Peyer's patch (tissue), 4 donors: ENCODE results near the gene STOM. TPM values are rescaled to one million over a fixed set of nuclear protein-coding genes. Genes with fewer than 3 reads are reported as not detected.

Source experiments
- DNase-seq, 3 donors: peaks; one replicate each; pipeline ENCODE4 v3.0.0-alpha.2; 2017 to 2019
- H3K27ac ChIP-seq, 4 donors: fragments of 200-600 bp; sonication (generic); one replicate each; pipeline ENCODE4 v1.5.1; 2016 to 2019
- H3K27me3 ChIP-seq, 2 donors: fragments of 200-600 bp; sonication (generic); one replicate each; pipeline ENCODE4 v1.5.1; 2019
- H3K36me3 ChIP-seq, 3 donors: fragments of 200-600 bp; sonication (generic); one replicate each; pipeline ENCODE4 v1.5.1; 2016 to 2019
- H3K4me1 ChIP-seq, 4 donors: fragments of 200-600 bp; sonication (generic); one replicate each; pipeline ENCODE4 v1.5.1; 2016 to 2019
- H3K4me3 ChIP-seq, 4 donors: fragments of 200-600 bp; sonication (generic); 1 replicate in 3 of 4; 2 replicates in 1 of 4; pipeline ENCODE4 v1.5.1; 2016 to 2019; ENCODE audit warnings: mild to moderate bottlenecking in 1 of 4
- H3K9me3 ChIP-seq, 4 donors: fragments of 200-600 bp; sonication (generic); one replicate each; pipeline ENCODE4 v1.5.1; 2016 to 2019; ENCODE audit warnings: mild to moderate bottlenecking in 1 of 4
- CTCF ChIP-seq, 6 experiments: fragments of 450-650 bp in 4 of 6; fragments of 200-600 bp in 2 of 6; sonication (generic) in 1 of 6; IDR thresholded peaks; one replicate each; pipeline ENCODE4 v1.5.1; 2017 to 2019; ENCODE audit warnings: antibody characterized with exemption in 6 of 6, mild to moderate bottlenecking in 3 of 6, moderate library complexity in 1 of 6
- POLR2A ChIP-seq, 2 donors: fragments of 450-650 bp; IDR thresholded peaks; one replicate each; pipeline ENCODE4 v1.5.1; 2017; ENCODE audit warnings: antibody characterized with exemption in 2 of 2, mild to moderate bottlenecking in 2 of 2, moderate library complexity in 2 of 2
- total RNA-seq, 4 donors: library from RNA; depleted of rRNA; stranded (reverse); fragments of >200 nt; gene quantifications; one replicate each; pipeline ENCODE4 v1.1.0, GENCODE V29; 2016

STOM gene
- total RNA-seq, 4 donors from 2014 or later: 30.5 to 60.1 (median 47.2) TPM

- no peak for TF ChIP-seq CTCF (IDR thresholded peaks at IDR 0.05)
- TF ChIP-seq POLR2A (IDR thresholded peaks at IDR 0.05): no peak
- Histone ChIP-seq H3K27me3 (no peaks in the 10 kb centered on the region), H3K9me3 (no peaks in the 10 kb centered on the region), H3K4me1 (peaks cover 3 to 73% (median 10%) of the 10 kb centered on the region in 4 donors), H3K4me3 (no peak overlapping the region), H3K27ac (peak overlapping the region; percentile 54 to 87 (median 76)), H3K36me3 (no peaks in the 10 kb centered on the region)
- no peak for DNase-seq
Measured at GRCh38 chr9:121296213-121297127, 73.6 kb downstream of the STOM start.

DNA sequence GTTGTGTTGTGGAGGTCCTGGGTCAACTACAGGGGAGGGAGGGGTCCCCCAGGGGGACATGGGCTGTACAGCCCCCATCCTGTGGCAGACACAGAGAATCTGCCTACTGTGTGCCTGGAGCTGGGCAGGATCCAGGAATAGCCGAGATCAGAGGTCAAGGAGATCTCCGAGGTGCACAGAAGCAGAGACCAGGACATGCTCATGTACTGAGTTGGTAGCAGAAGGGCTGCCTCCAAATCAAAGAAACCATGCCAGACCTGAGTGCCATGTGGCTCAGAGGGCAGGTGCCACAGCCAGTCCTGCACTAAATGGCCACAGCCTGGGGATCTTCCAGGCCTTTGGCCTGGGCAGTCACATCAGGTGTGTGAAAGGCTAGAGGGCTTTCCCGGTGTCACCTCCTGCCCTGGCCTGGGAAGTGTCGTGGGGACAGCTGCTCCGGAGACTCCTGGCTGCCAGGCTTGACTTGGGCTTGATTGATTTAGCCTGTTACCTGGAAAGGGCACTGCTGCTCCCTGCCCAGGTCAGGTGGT lies 74.3 kb downstream of the STOM start:
- DNase-seq: peak in 1 of 3 donors; percentile 40
- no peaks in the 10 kb centered on the region for H3K9me3 ChIP-seq
- H3K4me1 ChIP-seq: peaks cover 3 to 68% (median 10%) of the 10 kb centered on the region in 4 donors
- peak overlapping the region; percentile 54 to 87 (median 76) for H3K27ac ChIP-seq
- no peaks in the 10 kb centered on the region for H3K27me3 ChIP-seq
- H3K4me3 ChIP-seq: no peak overlapping the region
- TF ChIP-seq POLR2A (IDR thresholded peaks at IDR 0.05): no peak
- no peak for TF ChIP-seq CTCF (IDR thresholded peaks at IDR 0.05)
- no peaks in the 10 kb centered on the region for H3K36me3 ChIP-seq

GRCh38 chr9:121294866-121295661 lies 75.0 kb downstream of the STOM start:
- H3K4me3 ChIP-seq: no peak overlapping the region
- no peaks in the 10 kb centered on the region for H3K36me3 ChIP-seq
- H3K9me3 ChIP-seq: no peaks in the 10 kb centered on the region
- H3K27me3 ChIP-seq: no peaks in the 10 kb centered on the region
- peak overlapping the region; percentile 54 to 87 (median 76) for H3K27ac ChIP-seq
- peak in 1 of 3 donors; percentile 58 for DNase-seq
- peaks cover 3 to 68% (median 10%) of the 10 kb centered on the region in 4 donors for H3K4me1 ChIP-seq
- no peak for TF ChIP-seq CTCF (IDR thresholded peaks at IDR 0.05)
- no peak for TF ChIP-seq POLR2A (IDR thresholded peaks at IDR 0.05)

- Histone ChIP-seq H3K4me3 (no peak overlapping the region), H3K9me3 (no peaks in the 10 kb centered on the region), H3K27ac (peak overlapping the region; percentile 41 to 87 (median 73)), H3K36me3 (no peaks in the 10 kb centered on the region), H3K27me3 (no peaks in the 10 kb centered on the region), H3K4me1 (peaks cover 2 to 74% (median 9%) of the 10 kb centered on the region in 4 donors)
- no peak for TF ChIP-seq CTCF (IDR thresholded peaks at IDR 0.05)
- TF ChIP-seq POLR2A (IDR thresholded peaks at IDR 0.05): no peak
- DNase-seq: peak in 1 of 3 donors; percentile 47
Measured at GRCh38 chr9:121294151-121294743, 75.8 kb downstream of the STOM start.

DNA sequence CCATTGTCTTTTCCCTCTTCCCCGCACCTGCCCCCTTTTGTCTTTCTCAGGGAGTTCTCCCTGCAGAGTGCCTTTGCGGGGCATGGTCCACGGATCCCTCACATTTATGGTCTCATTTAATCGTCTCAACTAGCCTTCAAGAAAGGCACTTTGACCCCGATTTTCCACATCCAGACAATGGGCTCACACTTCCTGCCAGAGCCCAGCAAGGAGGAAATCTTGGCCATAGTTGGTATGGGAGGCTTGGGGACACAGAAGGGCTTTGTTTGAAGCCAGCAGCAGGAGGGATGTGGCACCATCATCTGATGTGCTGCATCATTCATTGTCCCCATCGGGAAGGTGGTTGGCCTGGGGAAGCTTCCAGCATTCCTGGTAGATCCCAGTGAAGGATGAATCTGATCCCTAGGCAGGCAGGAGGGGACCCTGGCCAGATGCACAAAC lies 77.2 kb downstream of the STOM start:
- DNase-seq: peak in 1 of 3 donors; percentile 36
- H3K9me3 ChIP-seq: no peaks in the 10 kb centered on the region
- H3K27ac ChIP-seq: peak overlapping the region in 3 of 4 donors; percentile 2 to 87 (median 17)
- peaks cover 0 to 74% (median 15%) of the 10 kb centered on the region in 4 donors for H3K4me1 ChIP-seq
- no peaks in the 10 kb centered on the region for H3K36me3 ChIP-seq
- TF ChIP-seq POLR2A (IDR thresholded peaks at IDR 0.05): no peak
- TF ChIP-seq CTCF (IDR thresholded peaks at IDR 0.05): no peak
- no peaks in the 10 kb centered on the region for H3K27me3 ChIP-seq
- H3K4me3 ChIP-seq: no peak overlapping the region
